SK-MEL-5 (cell line): Measurements from ENCODE around the gene KRTAP19-5. TPM values are rescaled to one million over a fixed set of nuclear protein-coding genes. Genes with fewer than 3 reads are reported as not detected.

Experiments
- small RNA-seq, 2 experiments: library from RNA; depleted of rRNA; stranded (forward); fragments of <200 nt; gene quantifications; one replicate each; pipeline ENCODE3, GENCODE V24; 2014
- total RNA-seq: library from RNA; depleted of rRNA; stranded (reverse); fragments of >200 nt; shearing (Covaris generic); gene quantifications from 2 replicates; pipeline ENCODE4 v1.2.3, GENCODE V29; 2014; rRNA removed

KRTAP19-5 gene
- total RNA-seq, 1 experiment from 2014 or later, result not detected

Small RNA genes lying within 50 kb of the gene (small RNA-seq; reads per million reads assigned to genes)
- gene AP000567.1 (0 to 0.05 reads per million in 2 experiments), gene KRTAP19-10P (0 reads per million in 2 experiments), gene KRTAP19-11P (0 reads per million in 2 experiments), gene KRTAP19-9P (0 reads per million in 2 experiments)

Other genes with a start within 250 kb of the KRTAP19-5 start
- not detected in 2 replicates for gene KRTAP24-1, start 219.2 kb downstream of the KRTAP19-5 start, total RNA-seq
- gene KRTAP25-1, start 212.6 kb downstream of the KRTAP19-5 start, total RNA-seq, result not detected in 2 replicates
- gene KRTAP26-1, start 181.8 kb downstream of the KRTAP19-5 start, total RNA-seq, result not detected in 2 replicates
- gene KRTAP27-1, start 164.4 kb downstream of the KRTAP19-5 start, total RNA-seq, result not detected in 2 replicates
- gene KRTAP23-1, start 153.5 kb downstream of the KRTAP19-5 start, total RNA-seq, result not detected in 2 replicates
- gene KRTAP13-2, start 129.9 kb downstream of the KRTAP19-5 start, total RNA-seq, result not detected in 2 replicates
- not detected in 2 replicates for gene KRTAP13-1, start 106.1 kb downstream of the KRTAP19-5 start, total RNA-seq
- gene KRTAP13-3, start 76.2 kb downstream of the KRTAP19-5 start, total RNA-seq, result not detected in 2 replicates
- gene KRTAP13-4, start 71.9 kb downstream of the KRTAP19-5 start, total RNA-seq, result not detected in 2 replicates
- not detected in 2 replicates for gene KRTAP15-1, start 61.9 kb downstream of the KRTAP19-5 start, total RNA-seq
- 0.34 and 1.3 TPM in 2 replicates for gene KRTAP19-1, start 21.8 kb downstream of the KRTAP19-5 start, total RNA-seq
- gene KRTAP19-2, start 14.7 kb downstream of the KRTAP19-5 start, total RNA-seq, result not detected in 2 replicates
- gene KRTAP19-3, start 10.1 kb downstream of the KRTAP19-5 start, total RNA-seq, result not detected in 2 replicates
- gene KRTAP19-4, start 5.0 kb downstream of the KRTAP19-5 start, total RNA-seq, result not detected in 2 replicates
- gene KRTAP19-6, start 39.7 kb upstream of the KRTAP19-5 start, total RNA-seq, result not detected in 2 replicates
- gene KRTAP19-7, start 59.2 kb upstream of the KRTAP19-5 start, total RNA-seq, result not detected in 2 replicates
- gene KRTAP22-2, start 88.3 kb upstream of the KRTAP19-5 start, total RNA-seq, result not detected in 2 replicates
- not detected in 2 replicates for gene KRTAP6-3, start 90.3 kb upstream of the KRTAP19-5 start, total RNA-seq
- not detected in 2 replicates for gene KRTAP6-2, start 96.8 kb upstream of the KRTAP19-5 start, total RNA-seq
- gene KRTAP22-1, start 98.9 kb upstream of the KRTAP19-5 start, total RNA-seq, result not detected in 2 replicates
- gene KRTAP6-1, start 111.8 kb upstream of the KRTAP19-5 start, total RNA-seq, result not detected in 2 replicates
- not detected in 2 replicates for gene KRTAP20-1, start 114.3 kb upstream of the KRTAP19-5 start, total RNA-seq
- not detected in 2 replicates for gene KRTAP20-4, start 118.5 kb upstream of the KRTAP19-5 start, total RNA-seq
- gene KRTAP20-2, start 133.1 kb upstream of the KRTAP19-5 start, total RNA-seq, result not detected in 2 replicates
- not detected in 2 replicates for gene KRTAP20-3, start 140.7 kb upstream of the KRTAP19-5 start, total RNA-seq
- gene KRTAP21-3, start 216.6 kb upstream of the KRTAP19-5 start, total RNA-seq, result not detected in 2 replicates
- gene KRTAP21-2, start 245.1 kb upstream of the KRTAP19-5 start, total RNA-seq, result not detected in 2 replicates